Measurements from ENCODE around the gene CHCHD6.
"Not testable (repeated sequence)": the region's sequence is repeated elsewhere in the genome, so short reads cannot be mapped to it uniquely, and the experiment has no call there.

Gene CHCHD6

GRCh38 chr3:126777366-126777765, 73.3 kb downstream of the CHCHD6 start:
- peak; percentile 68 for DNase-seq

GRCh38 chr3:126780666-126781065, 76.6 kb downstream of the CHCHD6 start:
- no peak for DNase-seq

GRCh38 chr3:126781406-126781805, 77.4 kb downstream of the CHCHD6 start:
- DNase-seq, result no peak

DNA sequence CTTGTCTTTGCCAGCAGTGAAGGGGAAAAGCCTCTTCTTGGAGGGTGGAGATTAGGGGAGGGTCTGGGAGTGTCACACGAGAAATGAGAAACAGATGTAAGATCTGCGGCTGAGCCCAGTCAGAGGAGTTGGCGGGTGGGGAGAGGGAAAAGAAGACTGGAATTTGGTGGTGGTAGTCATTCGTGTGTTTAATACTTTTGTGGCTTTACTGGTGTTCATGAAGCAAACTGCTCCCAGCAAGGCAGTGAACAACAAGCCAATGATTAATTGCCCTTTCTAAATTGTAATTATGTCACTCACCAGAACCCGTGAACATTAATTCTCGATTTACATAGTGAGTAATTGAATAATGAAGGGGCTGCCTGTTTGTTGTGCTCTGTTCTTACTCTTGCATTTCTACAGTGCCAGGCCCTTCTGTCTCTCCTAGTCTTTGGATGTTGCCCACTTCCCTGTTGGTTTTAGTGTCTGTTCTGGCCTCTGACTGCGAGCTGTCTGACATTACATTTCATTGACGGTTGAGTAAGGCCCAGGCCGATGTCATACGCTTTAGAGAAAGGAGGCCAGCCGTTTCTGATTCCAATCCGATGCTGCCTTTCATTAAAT, 78.0 kb downstream of the CHCHD6 start:
- DNase-seq, result no peak

GRCh38 chr3:126782536-126782935, 78.5 kb downstream of the CHCHD6 start:
- no peak for DNase-seq

DNA sequence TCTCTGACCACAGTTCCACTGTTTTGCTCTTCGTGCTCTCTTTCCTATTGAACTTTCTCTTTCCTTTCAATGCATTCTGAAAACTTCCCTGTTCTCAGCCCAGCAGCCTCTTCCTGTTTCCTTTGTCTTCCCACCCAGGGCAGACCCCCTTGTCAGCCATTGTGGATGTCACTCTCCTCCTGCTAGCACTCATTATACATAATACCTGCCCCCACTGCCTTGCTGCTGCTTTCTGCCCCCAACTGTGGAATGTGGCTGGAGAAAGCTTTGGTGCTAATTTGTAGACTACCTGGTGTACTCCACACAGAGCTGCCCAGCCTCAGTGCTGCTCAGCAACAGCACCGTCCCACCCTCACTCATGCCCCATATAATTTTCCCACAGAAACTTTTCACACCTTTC, 80.2 kb downstream of the CHCHD6 start:
- DNase-seq, result peak; percentile 48

GRCh38 chr3:126791320-126791719, 87.3 kb downstream of the CHCHD6 start:
- DNase-seq, result not testable (repeated sequence)

- no peak for DNase-seq
These were observed 89.0 kb downstream of the CHCHD6 start for GRCh38 chr3:126792998-126793397.

DNA sequence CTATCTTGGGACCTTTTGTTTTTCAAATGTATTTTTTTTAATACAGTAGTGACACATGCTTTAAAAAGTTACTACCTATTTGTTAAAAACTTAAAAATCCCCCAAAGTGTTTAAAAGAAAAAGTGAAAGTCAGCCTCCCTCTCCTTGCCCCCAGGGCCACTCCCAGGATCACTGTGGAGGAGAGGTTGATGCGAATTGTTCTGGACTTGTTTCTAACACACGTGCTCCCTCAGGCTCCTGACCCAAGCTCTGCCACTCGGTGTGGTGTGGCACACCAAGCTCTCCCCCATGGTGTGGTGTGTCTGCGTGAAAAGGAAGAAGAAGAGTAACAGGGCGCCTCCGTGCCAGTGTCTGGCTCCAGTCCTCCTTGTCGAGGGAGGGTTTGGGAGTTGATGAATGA, 93.5 kb downstream of the CHCHD6 start:
- DNase-seq, result no peak

- DNase-seq, result no peak
These were observed 94.5 kb downstream of the CHCHD6 start for GRCh38 chr3:126798521-126798920.

- DNase-seq, result no peak
These were observed 95.1 kb downstream of the CHCHD6 start for GRCh38 chr3:126799099-126799498.

GRCh38 chr3:126801312-126801711, 97.3 kb downstream of the CHCHD6 start:
- DNase-seq, result not testable (repeated sequence)

DNA sequence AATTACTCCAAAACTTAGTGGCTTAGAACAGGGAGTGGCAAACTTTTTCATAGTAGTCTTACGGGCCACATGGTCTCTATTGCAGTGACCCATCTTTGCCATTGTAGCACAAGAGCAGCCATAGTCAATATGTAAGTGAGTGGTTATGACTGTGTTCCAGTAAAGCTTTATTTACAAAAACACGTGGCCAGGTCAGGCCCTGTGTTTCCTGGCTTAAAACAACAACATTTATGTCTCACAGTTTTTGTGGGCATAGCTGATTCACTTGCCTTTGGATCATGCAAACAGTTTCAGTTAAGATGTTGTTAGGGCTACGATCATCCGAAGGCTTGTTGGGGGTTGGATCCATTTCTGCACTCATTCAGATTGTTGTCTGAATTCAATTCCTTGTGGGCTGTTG, 103.8 kb downstream of the CHCHD6 start:
- DNase-seq, result no peak

GRCh38 chr3:126811530-126811929, 107.5 kb downstream of the CHCHD6 start:
- DNase-seq, result no peak

GRCh38 chr3:126816298-126816697, 112.3 kb downstream of the CHCHD6 start:
- DNase-seq, result no peak

- no peak for DNase-seq
These were observed 113.1 kb downstream of the CHCHD6 start for GRCh38 chr3:126816986-126817777.

- DNase-seq, result no peak
These were observed 113.7 kb downstream of the CHCHD6 start for GRCh38 chr3:126817781-126818180.

- DNase-seq, result no peak
These were observed 114.5 kb downstream of the CHCHD6 start for GRCh38 chr3:126818400-126819095.

DNA sequence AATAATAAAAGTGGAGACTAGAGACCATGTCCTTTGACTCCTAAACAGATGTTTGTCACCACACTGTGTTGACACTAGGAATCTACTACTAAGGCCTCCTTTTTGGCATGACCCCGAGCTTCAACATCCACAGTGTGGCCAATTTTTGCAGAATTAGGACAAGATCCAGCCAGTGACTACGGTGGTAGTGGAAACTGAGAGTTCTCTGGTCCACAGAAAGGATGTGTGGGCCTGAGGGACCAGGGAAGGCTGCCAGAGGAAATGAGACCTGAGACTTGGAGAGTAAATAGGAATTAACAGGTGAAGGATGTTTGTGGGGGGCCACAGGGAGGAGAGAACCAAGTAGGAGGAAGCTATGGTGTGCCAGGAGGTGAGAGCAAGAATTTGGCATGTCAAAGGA, 122.7 kb downstream of the CHCHD6 start:
- DNase-seq, result no peak

- DNase-seq, result no peak
These were observed 123.1 kb downstream of the CHCHD6 start for GRCh38 chr3:126827121-126827520.

GRCh38 chr3:126828306-126828705, 124.3 kb downstream of the CHCHD6 start:
- DNase-seq, result no peak

GRCh38 chr3:126832933-126833332, 128.9 kb downstream of the CHCHD6 start:
- no peak for DNase-seq

GRCh38 chr3:126834596-126835471, 130.8 kb downstream of the CHCHD6 start:
- DNase-seq, result no peak

Measured in OCI-M1 (cell line).